ENCODE measurements around the gene KCTD12.
A peak's percentile ranks its signal among the peaks of the same experiment; 100 is the strongest.

KCTD12 gene

DNA sequence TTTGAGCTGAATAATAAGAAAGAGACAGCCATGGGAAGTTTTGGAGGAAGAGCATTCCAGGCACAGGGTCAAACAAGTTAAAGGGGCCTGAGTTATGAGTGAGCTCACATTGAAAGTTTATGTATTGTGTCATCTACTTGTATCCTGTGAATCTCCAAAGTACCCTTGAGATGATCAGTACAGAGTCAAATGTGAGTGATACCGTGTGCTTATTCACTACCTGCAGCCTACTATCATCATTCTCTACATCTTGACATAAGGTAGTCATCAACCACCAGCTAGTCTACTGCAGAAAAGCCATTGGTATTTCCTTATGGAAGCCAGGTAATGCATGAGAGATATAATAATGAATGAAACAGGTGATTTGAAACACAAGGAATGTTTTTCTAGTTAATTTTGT lies 3.0 kb upstream of the KCTD12 start:
- Histone ChIP-seq H3K9ac (ENCODE audit: low read length) (no peak overlapping the region), H2AFZ (ENCODE audit: low read length) (no peak overlapping the region), H4K20me1 (ENCODE audit: insufficient read depth, low read length) (no peaks in the 10 kb centered on the region), H3K27ac (ENCODE audit: low read length) (no peak overlapping the region), H3K4me1 (ENCODE audit: low read length) (peaks cover 4% of the 10 kb centered on the region), H3K27me3 (replicated peaks; ENCODE audit: insufficient read depth, low read length) (no peaks in the 10 kb centered on the region), H3K4me2 (ENCODE audit: low read depth, low read length) (no peak overlapping the region), H3K4me3 (ENCODE audit: low read length) (no peak overlapping the region), H3F3A (ENCODE audit: insufficient read depth, low read length) (peaks cover 11% of the 10 kb centered on the region; the same call in 1 of the 2 replicates), H3K79me2 (ENCODE audit: low read length) (peaks cover 6% of the 10 kb centered on the region; the same call in 1 of the 2 replicates), H3K36me3 (replicated peaks; ENCODE audit: insufficient read depth, low read length) (no peaks in the 10 kb centered on the region), H3K9me3 (replicated peaks; ENCODE audit: insufficient read depth, low read length) (no peaks in the 10 kb centered on the region), H3K9me2 (replicated peaks; ENCODE audit: insufficient read depth, low read length) (no peaks in the 10 kb centered on the region)
- no peak for TF ChIP-seq EZH2 (optimal IDR thresholded peaks at IDR 0.05; ENCODE audit: low read depth, low read length)
- TF ChIP-seq EZH2phosphoT487 (IDR thresholded peaks at IDR 0.05; ENCODE audit: low read length): no peak
- TF ChIP-seq, protein P1, sequence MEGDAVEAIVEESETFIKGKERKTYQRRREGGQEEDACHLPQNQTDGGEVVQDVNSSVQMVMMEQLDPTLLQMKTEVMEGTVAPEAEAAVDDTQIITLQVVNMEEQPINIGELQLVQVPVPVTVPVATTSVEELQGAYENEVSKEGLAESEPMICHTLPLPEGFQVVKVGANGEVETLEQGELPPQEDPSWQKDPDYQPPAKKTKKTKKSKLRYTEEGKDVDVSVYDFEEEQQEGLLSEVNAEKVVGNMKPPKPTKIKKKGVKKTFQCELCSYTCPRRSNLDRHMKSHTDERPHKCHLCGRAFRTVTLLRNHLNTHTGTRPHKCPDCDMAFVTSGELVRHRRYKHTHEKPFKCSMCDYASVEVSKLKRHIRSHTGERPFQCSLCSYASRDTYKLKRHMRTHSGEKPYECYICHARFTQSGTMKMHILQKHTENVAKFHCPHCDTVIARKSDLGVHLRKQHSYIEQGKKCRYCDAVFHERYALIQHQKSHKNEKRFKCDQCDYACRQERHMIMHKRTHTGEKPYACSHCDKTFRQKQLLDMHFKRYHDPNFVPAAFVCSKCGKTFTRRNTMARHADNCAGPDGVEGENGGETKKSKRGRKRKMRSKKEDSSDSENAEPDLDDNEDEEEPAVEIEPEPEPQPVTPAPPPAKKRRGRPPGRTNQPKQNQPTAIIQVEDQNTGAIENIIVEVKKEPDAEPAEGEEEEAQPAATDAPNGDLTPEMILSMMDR (IDR thresholded peaks at IDR 0.05; ENCODE audit: low read length): no peak
- no peak for DNase-seq

DNA sequence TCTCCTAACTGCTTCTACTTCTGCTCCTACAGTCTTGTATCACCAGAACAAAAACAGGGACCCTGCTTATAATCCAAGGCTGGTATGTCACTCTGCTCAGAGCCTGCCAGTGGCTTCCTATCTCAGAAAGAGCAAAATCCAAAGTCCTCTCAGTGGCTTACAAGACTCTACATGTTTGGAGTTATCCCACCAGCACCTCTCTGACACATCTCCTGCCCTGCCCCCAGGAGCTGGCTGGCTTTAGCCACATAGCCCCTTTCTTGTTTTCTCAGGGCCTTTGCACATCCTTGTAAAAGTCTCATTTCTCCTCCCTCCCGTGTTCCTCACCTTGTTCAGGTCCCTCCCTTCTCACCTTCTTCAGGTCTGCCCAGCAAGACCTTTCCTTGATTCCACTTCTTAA lies 2.2 kb upstream of the KCTD12 start:
- H4K20me1 ChIP-seq (ENCODE audit: insufficient read depth, low read length): no peaks in the 10 kb centered on the region
- H2AFZ ChIP-seq (ENCODE audit: low read length): no peak overlapping the region
- H3F3A ChIP-seq (ENCODE audit: insufficient read depth, low read length): peaks cover 11% of the 10 kb centered on the region; the same call in 1 of the 2 replicates
- no peak overlapping the region for H3K4me2 ChIP-seq (ENCODE audit: low read depth, low read length)
- no peaks in the 10 kb centered on the region for H3K27me3 ChIP-seq (replicated peaks; ENCODE audit: insufficient read depth, low read length)
- no peak for DNase-seq
- H3K79me2 ChIP-seq (ENCODE audit: low read length): peaks cover 10% of the 10 kb centered on the region; the same call in 1 of the 2 replicates
- H3K9ac ChIP-seq (ENCODE audit: low read length): no peak overlapping the region
- H3K36me3 ChIP-seq (replicated peaks; ENCODE audit: insufficient read depth, low read length): no peaks in the 10 kb centered on the region
- H3K4me1 ChIP-seq (ENCODE audit: low read length): peaks cover 4% of the 10 kb centered on the region; the same call in 1 of the 2 replicates
- no peak overlapping the region for H3K27ac ChIP-seq (ENCODE audit: low read length)
- H3K4me3 ChIP-seq (ENCODE audit: low read length): no peak overlapping the region
- H3K9me2 ChIP-seq (replicated peaks; ENCODE audit: insufficient read depth, low read length): no peaks in the 10 kb centered on the region
- TF ChIP-seq EZH2phosphoT487 (IDR thresholded peaks at IDR 0.05; ENCODE audit: low read length): no peak
- TF ChIP-seq, protein P1 (IDR thresholded peaks at IDR 0.05; ENCODE audit: low read length): no peak
- TF ChIP-seq EZH2 (optimal IDR thresholded peaks at IDR 0.05; ENCODE audit: low read depth, low read length): no peak
- H3K9me3 ChIP-seq (replicated peaks; ENCODE audit: insufficient read depth, low read length): no peaks in the 10 kb centered on the region

DNA sequence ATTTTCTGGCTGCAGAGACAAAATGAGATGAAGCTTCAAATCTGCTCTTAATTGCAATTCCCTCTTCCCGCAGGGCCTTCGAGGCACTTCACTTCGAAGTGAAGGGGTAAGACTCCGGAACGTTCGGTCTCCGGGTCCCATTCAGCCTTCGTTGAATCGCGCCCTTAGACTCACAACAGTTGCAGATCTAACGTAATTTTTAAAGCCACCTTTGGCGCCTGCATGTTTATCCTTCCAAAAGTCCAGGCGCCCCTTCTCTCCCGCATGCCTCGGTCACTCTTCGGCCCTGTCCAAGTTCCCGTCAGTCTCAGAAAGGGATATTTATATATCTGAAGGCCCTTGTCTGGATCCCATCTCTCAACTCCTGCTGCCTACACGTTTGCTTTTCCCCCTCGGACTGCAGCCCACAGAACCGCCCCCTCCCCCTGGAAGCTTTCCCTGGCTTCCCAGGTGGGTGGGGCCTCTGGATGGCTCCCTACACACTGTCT lies 915 bp upstream of the KCTD12 start:
- peak overlapping the region; percentile 44; the same call in 1 of the 2 replicates for H2AFZ ChIP-seq (ENCODE audit: low read length)
- no peak for DNase-seq
- H3K9me2 ChIP-seq (replicated peaks; ENCODE audit: insufficient read depth, low read length): no peaks in the 10 kb centered on the region
- TF ChIP-seq EZH2 (optimal IDR thresholded peaks at IDR 0.05; ENCODE audit: low read depth, low read length) (no peak), EZH2phosphoT487 (IDR thresholded peaks at IDR 0.05; ENCODE audit: low read length) (no peak)
- TF ChIP-seq, protein P1 (IDR thresholded peaks at IDR 0.05; ENCODE audit: low read length): no peak
- H3K27me3 ChIP-seq (replicated peaks; ENCODE audit: insufficient read depth, low read length): no peaks in the 10 kb centered on the region
- H3K27ac ChIP-seq (ENCODE audit: low read length): peak overlapping the region; percentile 55; the same call in 1 of the 2 replicates
- H3K4me1 ChIP-seq (ENCODE audit: low read length): peaks cover 15% of the 10 kb centered on the region
- H3K36me3 ChIP-seq (replicated peaks; ENCODE audit: insufficient read depth, low read length): no peaks in the 10 kb centered on the region
- peak overlapping the region; percentile 41; the same call in 1 of the 2 replicates for H3K9ac ChIP-seq (ENCODE audit: low read length)
- H3K4me2 ChIP-seq (ENCODE audit: low read depth, low read length): peak overlapping the region; percentile 64
- H4K20me1 ChIP-seq (ENCODE audit: insufficient read depth, low read length): no peaks in the 10 kb centered on the region
- H3K9me3 ChIP-seq (replicated peaks; ENCODE audit: insufficient read depth, low read length): no peaks in the 10 kb centered on the region
- H3K79me2 ChIP-seq (ENCODE audit: low read length): peaks cover 13% of the 10 kb centered on the region; the same call in 1 of the 2 replicates
- peaks cover 18% of the 10 kb centered on the region; the same call in 1 of the 2 replicates for H3F3A ChIP-seq (ENCODE audit: insufficient read depth, low read length)
- peak overlapping the region; percentile 46 for H3K4me3 ChIP-seq (ENCODE audit: low read length)
